Activated naive CD4-positive, alpha-beta T cell treated with anti-CD3 and anti-CD28 coated beads for 36 hours (primary cell): ENCODE measurements around the gene EEF2. TPM values are rescaled to one million over a fixed set of nuclear protein-coding genes. Genes with fewer than 3 reads are reported as not detected.
"Not testable (repeated sequence)": the region's sequence is repeated elsewhere in the genome, so short reads cannot be mapped to it uniquely, and the experiment has no call there.

Experiments used
- CTCF ChIA-PET: fragments of 350-600 bp; sonication (Branson Sonifier 250); formaldehyde crosslinking; loops from one replicate; lab custom pipeline; 2021; ENCODE audit warnings: antibody characterized with exemption; lab: Charles Lee
- DNase-seq: peaks from one replicate; pipeline ENCODE4 v3.0.0-alpha.2; 2020
- H3K27ac Mint-ChIP-seq: one replicate; pipeline ENCODE4 v1.8.0; 2021; ENCODE audit warnings: mild to moderate bottlenecking, mixed read lengths
- H3K27me3 Mint-ChIP-seq: one replicate; pipeline ENCODE4 v1.8.0; 2021; ENCODE audit warnings: low read depth, mixed read lengths
- H3K36me3 Mint-ChIP-seq: one replicate; pipeline ENCODE4 v1.8.0; 2021; ENCODE audit warnings: low read depth, mixed read lengths
- H3K4me1 Mint-ChIP-seq: one replicate; pipeline ENCODE4 v1.8.0; 2021; ENCODE audit warnings: low read depth, mixed read lengths
- H3K4me3 Mint-ChIP-seq: one replicate; pipeline ENCODE4 v1.8.0; 2021; ENCODE audit warnings: mild to moderate bottlenecking, moderate library complexity, mixed read lengths
- H3K9me3 Mint-ChIP-seq: one replicate; pipeline ENCODE4 v1.8.0; 2021; ENCODE audit warnings: mixed read lengths
- intact Hi-C: fragments of 100-400 bp; cut with micrococcal nuclease; formaldehyde crosslinking; loops from one replicate; pipeline ENCODE4 v1.15.1; 2023
- total RNA-seq, 2 experiments: library from RNA; stranded (reverse); gene quantifications; one replicate each; pipeline ENCODE4 v1.2.3, GENCODE V29; 2021

Gene EEF2
- total RNA-seq, 2 experiments from 2014 or later: 3,747 to 3,914 TPM

GRCh38 chr19:3955276-3955675, 30.0 kb downstream of the EEF2 start:
- H3K4me3 Mint-ChIP-seq, intact Hi-C loops, DNase-seq, H3K27ac Mint-ChIP-seq, H3K27me3 Mint-ChIP-seq, H3K36me3 Mint-ChIP-seq, H3K9me3 Mint-ChIP-seq: not testable (repeated sequence)
- CTCF ChIA-PET: interaction anchor here (2.0 kb wide), 1 partner anchor 185 kb away, joined by 4 read pairs; no protein-coding TSS in a partner anchor
- H3K4me1 Mint-ChIP-seq: peaks cover 10% of the 10 kb centered on the region

GRCh38 chr19:3954107-3954506, 31.2 kb downstream of the EEF2 start:
- DNase-seq: no peak
- no peak overlapping the region for H3K4me3 Mint-ChIP-seq
- no peaks in the 10 kb centered on the region for H3K27me3 Mint-ChIP-seq
- CTCF ChIA-PET: no interaction called here
- H3K27ac Mint-ChIP-seq: no peak overlapping the region
- intact Hi-C loops: no loop called here
- H3K9me3 Mint-ChIP-seq: no peaks in the 10 kb centered on the region
- H3K4me1 Mint-ChIP-seq: peaks cover 10% of the 10 kb centered on the region
- no peaks in the 10 kb centered on the region for H3K36me3 Mint-ChIP-seq

GRCh38 chr19:3952755-3953276, 32.4 kb downstream of the EEF2 start:
- CTCF ChIA-PET, DNase-seq, H3K27me3 Mint-ChIP-seq, H3K36me3 Mint-ChIP-seq, H3K27ac Mint-ChIP-seq, H3K9me3 Mint-ChIP-seq, intact Hi-C loops, H3K4me3 Mint-ChIP-seq: not testable (repeated sequence)
- H3K4me1 Mint-ChIP-seq: peaks cover 10% of the 10 kb centered on the region

- CTCF ChIA-PET: no interaction called here
- Mint-ChIP-seq H3K9me3 (no peaks in the 10 kb centered on the region), H3K4me3 (peak overlapping the region; percentile 28), H3K4me1 (peaks cover 10% of the 10 kb centered on the region), H3K36me3 (no peaks in the 10 kb centered on the region), H3K27me3 (no peaks in the 10 kb centered on the region), H3K27ac (no peak overlapping the region)
- intact Hi-C loops: no loop called here
- DNase-seq: no peak
Observed at GRCh38 chr19:3950871-3951861, 34.1 kb downstream of the EEF2 start.

GRCh38 chr19:3949997-3950859, 35.0 kb downstream of the EEF2 start:
- no peaks in the 10 kb centered on the region for H3K9me3 Mint-ChIP-seq

GRCh38 chr19:3949294-3949693, 36.0 kb downstream of the EEF2 start:
- Mint-ChIP-seq H3K9me3 (no peaks in the 10 kb centered on the region), H3K36me3 (no peaks in the 10 kb centered on the region), H3K4me3 (no peak overlapping the region), H3K27ac (no peak overlapping the region), H3K27me3 (no peaks in the 10 kb centered on the region), H3K4me1 (peaks cover 10% of the 10 kb centered on the region)
- no peak for DNase-seq
- intact Hi-C loops: no loop called here
- CTCF ChIA-PET: interaction anchor here (0.6 kb wide), 1 partner anchor 301 kb away, joined by 3 read pairs; no protein-coding TSS in a partner anchor

More at GRCh38 chr19:3949997-3950859, 35.0 kb downstream of the EEF2 start:
- DNase-seq: no peak
- Mint-ChIP-seq H3K27me3 (no peaks in the 10 kb centered on the region), H3K36me3 (no peaks in the 10 kb centered on the region), H3K27ac (no peak overlapping the region), H3K4me3 (no peak overlapping the region), H3K4me1 (peaks cover 10% of the 10 kb centered on the region)
- CTCF ChIA-PET: interaction anchor here (0.6 kb wide), 2 partner anchors 167 to 302 kb away, joined by 3 read pairs; no protein-coding TSS in a partner anchor
- intact Hi-C loops: no loop called here

- CTCF ChIA-PET: not testable (repeated sequence)
Observed at GRCh38 chr19:3947316-3947933, 37.8 kb downstream of the EEF2 start.

GRCh38 chr19:3945838-3946237, 39.4 kb downstream of the EEF2 start:
- Mint-ChIP-seq H3K27ac (no peak overlapping the region), H3K36me3 (no peaks in the 10 kb centered on the region), H3K4me3 (no peak overlapping the region), H3K27me3 (no peaks in the 10 kb centered on the region), H3K9me3 (no peaks in the 10 kb centered on the region), H3K4me1 (peaks cover under 1% of the 10 kb centered on the region)
- DNase-seq: no peak
- CTCF ChIA-PET: no interaction called here
- intact Hi-C loops: no loop called here

More at GRCh38 chr19:3947316-3947933, 37.8 kb downstream of the EEF2 start:
- H3K4me3 Mint-ChIP-seq, H3K27ac Mint-ChIP-seq, intact Hi-C loops, DNase-seq, H3K27me3 Mint-ChIP-seq, H3K9me3 Mint-ChIP-seq, H3K36me3 Mint-ChIP-seq: not testable (repeated sequence)
- H3K4me1 Mint-ChIP-seq: peaks cover 10% of the 10 kb centered on the region

GRCh38 chr19:3944018-3944721, 41.1 kb downstream of the EEF2 start:
- Mint-ChIP-seq H3K4me3 (no peak overlapping the region), H3K4me1 (no peaks in the 10 kb centered on the region), H3K9me3 (no peaks in the 10 kb centered on the region), H3K36me3 (no peaks in the 10 kb centered on the region), H3K27me3 (no peaks in the 10 kb centered on the region), H3K27ac (no peak overlapping the region)
- intact Hi-C loops: no loop called here
- CTCF ChIA-PET: no interaction called here
- no peak for DNase-seq

GRCh38 chr19:3942790-3943409, 42.4 kb downstream of the EEF2 start:
- Mint-ChIP-seq H3K27ac (no peak overlapping the region), H3K9me3 (no peaks in the 10 kb centered on the region), H3K27me3 (no peaks in the 10 kb centered on the region), H3K36me3 (no peaks in the 10 kb centered on the region), H3K4me1 (no peaks in the 10 kb centered on the region), H3K4me3 (no peak overlapping the region)
- intact Hi-C loops: no loop called here
- DNase-seq: no peak
- CTCF ChIA-PET: no interaction called here

GRCh38 chr19:3938300-3938950, 46.8 kb downstream of the EEF2 start:
- intact Hi-C loops, H3K4me1 Mint-ChIP-seq, H3K27me3 Mint-ChIP-seq, CTCF ChIA-PET, DNase-seq, H3K9me3 Mint-ChIP-seq, H3K27ac Mint-ChIP-seq, H3K4me3 Mint-ChIP-seq, H3K36me3 Mint-ChIP-seq: not testable (repeated sequence)
